ENCODE data around the gene CCT2.

- no peak for TF ChIP-seq CTCF (CRISPR knock-in tag; IDR thresholded peaks at IDR 0.05)
- no peak for TF ChIP-seq CHD2 (IDR thresholded peaks at IDR 0.05; ENCODE audit: low read depth, low read length)
- TF ChIP-seq, protein P1, sequence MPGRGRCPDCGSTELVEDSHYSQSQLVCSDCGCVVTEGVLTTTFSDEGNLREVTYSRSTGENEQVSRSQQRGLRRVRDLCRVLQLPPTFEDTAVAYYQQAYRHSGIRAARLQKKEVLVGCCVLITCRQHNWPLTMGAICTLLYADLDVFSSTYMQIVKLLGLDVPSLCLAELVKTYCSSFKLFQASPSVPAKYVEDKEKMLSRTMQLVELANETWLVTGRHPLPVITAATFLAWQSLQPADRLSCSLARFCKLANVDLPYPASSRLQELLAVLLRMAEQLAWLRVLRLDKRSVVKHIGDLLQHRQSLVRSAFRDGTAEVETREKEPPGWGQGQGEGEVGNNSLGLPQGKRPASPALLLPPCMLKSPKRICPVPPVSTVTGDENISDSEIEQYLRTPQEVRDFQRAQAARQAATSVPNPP (CRISPR knock-in tag; IDR thresholded peaks at IDR 0.05): no peak
- TF ChIP-seq SRF (IDR thresholded peaks at IDR 0.05; ENCODE audit: low read depth, low read length): no peak
- TF ChIP-seq, protein P2, sequence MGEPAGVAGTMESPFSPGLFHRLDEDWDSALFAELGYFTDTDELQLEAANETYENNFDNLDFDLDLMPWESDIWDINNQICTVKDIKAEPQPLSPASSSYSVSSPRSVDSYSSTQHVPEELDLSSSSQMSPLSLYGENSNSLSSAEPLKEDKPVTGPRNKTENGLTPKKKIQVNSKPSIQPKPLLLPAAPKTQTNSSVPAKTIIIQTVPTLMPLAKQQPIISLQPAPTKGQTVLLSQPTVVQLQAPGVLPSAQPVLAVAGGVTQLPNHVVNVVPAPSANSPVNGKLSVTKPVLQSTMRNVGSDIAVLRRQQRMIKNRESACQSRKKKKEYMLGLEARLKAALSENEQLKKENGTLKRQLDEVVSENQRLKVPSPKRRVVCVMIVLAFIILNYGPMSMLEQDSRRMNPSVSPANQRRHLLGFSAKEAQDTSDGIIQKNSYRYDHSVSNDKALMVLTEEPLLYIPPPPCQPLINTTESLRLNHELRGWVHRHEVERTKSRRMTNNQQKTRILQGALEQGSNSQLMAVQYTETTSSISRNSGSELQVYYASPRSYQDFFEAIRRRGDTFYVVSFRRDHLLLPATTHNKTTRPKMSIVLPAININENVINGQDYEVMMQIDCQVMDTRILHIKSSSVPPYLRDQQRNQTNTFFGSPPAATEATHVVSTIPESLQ (CRISPR knock-in tag; conservative IDR thresholded peaks at IDR 0.05): no peak
- TF ChIP-seq ZBTB33 (CRISPR knock-in tag; IDR thresholded peaks at IDR 0.05): no peak
- no peak for TF ChIP-seq TCF12 (IDR thresholded peaks at IDR 0.05)
- no peak for TF ChIP-seq TCF12 (CRISPR knock-in tag; IDR thresholded peaks at IDR 0.05)
- TF ChIP-seq POGZ (CRISPR knock-in tag; IDR thresholded peaks at IDR 0.05): no peak
- TF ChIP-seq ZNF276 (CRISPR knock-in tag; IDR thresholded peaks at IDR 0.05; ENCODE audit: low read depth): no peak
- TF ChIP-seq SP1 (IDR thresholded peaks at IDR 0.05): no peak
- TF ChIP-seq SP1 (CRISPR knock-in tag; IDR thresholded peaks at IDR 0.05): no peak
- no peak for TF ChIP-seq POLR2A (IDR thresholded peaks at IDR 0.05; ENCODE audit: insufficient read depth in 1 of 2, low read depth in 2 of 2, low read length in 2 of 2)
- no peak for TF ChIP-seq MAFF (IDR thresholded peaks at IDR 0.05; ENCODE audit: low read depth, low read length)
Observed at GRCh38 chr12:69580074-69580473, 5.2 kb upstream of the CCT2 start.
